HG03280 (cell line): ENCODE data around the gene NAP1L4.

ENCODE experiments used
- ATAC-seq: cut with Tn5 transposase; IDR thresholded peaks from one replicate; pipeline ENCODE4 v1.9.1; 2021; ENCODE audit warnings: mild to moderate bottlenecking, moderate library complexity; ENCODE audit not compliant: unreplicated experiment

NAP1L4 gene

GRCh38 chr11:2994336-2994730, 2.2 kb upstream of the NAP1L4 start:
- ATAC-seq = no peak

DNA sequence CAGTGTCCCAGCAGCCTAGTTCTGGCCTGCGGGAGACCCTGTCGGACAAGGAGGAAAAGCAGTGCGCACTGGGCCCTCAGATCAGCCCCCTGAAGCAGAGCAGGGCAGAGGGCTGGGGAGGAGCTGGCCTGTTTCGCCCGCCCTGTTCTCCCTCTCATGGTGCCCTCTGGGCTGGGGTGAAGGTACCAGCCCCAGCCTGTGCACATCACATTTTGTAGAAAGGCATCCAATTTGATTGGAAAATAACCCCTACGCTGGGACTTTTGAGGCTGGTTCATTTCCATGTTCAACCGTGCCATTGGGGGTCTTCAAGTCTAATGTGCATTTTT, 832 bp upstream of the NAP1L4 start:
- no peak for ATAC-seq

- peak; percentile 41 for ATAC-seq
These were observed 486 bp downstream of the NAP1L4 start for GRCh38 chr11:2991452-2992233.

DNA sequence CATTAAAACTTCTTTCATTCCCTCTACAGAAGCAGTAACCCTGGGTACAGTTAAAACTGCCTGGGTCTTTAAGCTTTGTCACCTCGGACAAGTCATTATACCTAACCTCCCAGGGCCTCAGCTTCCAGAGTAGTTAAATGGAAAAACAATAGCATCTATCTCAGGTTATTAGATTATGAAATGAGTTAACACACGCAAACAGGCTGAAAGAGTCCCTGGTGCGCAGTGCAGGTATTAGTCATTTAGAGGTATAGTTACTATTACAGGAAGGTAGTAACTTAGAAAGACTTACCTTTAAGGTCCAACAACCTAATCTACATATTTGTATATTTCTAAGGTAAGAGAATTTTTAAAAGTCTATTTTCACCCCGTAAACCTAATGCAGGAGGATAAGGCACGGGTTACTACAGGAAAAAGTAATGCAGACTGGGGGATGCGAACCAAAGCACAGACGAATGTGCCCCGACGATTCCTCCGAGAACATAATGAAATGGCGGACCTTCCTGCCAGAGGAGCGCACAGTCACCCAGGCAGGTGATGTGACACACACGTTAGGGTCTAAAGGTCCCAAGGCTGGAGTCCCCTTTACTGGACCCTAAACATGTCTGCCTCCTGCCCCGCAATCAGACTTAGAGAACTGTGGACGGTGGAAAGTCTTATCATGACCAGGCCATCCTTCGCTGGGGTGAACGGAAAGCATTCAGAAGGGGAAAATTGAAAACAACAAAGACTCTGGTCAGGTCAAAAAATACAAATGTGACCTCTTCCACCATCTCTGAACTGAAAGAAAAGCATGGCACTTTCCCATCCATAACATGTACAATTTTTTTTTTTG, 1.3 kb downstream of the NAP1L4 start:
- no peak for ATAC-seq

- no peak for ATAC-seq
These were observed 2.6 kb downstream of the NAP1L4 start for GRCh38 chr11:2989551-2989950.

DNA sequence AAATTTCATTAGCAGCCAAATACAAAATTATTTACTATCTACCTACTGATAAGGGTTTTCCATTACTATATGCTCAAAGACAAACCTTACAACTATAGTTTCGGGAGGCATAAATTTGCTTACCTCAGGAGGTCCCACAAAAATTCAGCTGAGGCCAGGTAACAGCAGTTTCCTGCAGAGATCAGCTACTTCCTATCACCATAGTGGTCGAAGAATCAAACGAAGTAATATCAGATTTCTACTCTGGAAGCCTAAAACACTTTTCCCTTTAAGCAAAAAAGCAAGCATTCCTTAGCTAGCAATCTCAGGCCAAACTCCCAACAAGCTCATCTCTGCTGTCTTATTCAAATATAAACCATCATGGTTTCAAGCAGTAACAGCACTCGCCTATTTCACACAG, 3.1 kb downstream of the NAP1L4 start:
- ATAC-seq = no peak

- ATAC-seq = no peak
These were observed 4.0 kb downstream of the NAP1L4 start for GRCh38 chr11:2987881-2988861.

DNA sequence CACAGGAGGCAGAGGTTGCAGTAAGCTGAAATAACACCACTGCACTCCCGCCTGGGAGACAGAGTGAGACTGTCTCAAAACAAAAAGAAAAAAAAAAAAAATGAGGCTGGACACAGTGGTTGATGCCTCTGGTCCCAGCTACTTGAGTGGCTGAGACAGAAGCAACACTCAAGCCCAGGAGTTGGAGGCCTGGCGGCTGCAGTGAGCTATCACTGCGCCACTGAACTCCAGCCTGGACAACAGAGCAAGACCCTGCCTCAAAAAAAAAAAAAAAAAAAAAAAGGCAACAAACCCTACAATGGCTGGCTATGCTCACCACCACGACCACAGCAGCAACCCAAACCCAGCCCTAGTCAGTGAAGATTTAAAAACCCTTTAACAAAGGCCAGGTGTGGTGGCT, 8.2 kb downstream of the NAP1L4 start:
- no peak for ATAC-seq

DNA sequence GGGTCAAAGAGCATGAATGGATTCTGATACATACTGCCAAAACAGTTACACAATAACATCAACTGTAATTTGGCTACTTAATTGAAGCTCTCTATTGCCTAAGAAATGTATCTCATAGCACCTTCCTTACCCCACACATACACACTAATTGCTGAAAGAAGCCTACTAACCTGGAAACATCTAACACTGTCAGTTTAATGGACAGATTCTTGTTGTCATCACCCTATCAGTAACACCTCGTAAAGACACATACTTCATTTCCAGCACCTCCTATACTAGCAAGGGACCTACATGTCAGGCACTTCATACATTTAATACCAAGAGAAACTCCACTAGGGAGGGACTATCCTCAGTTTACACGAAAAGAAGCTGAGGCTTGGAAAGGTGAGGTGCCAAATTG, 9.9 kb downstream of the NAP1L4 start:
- no peak for ATAC-seq

GRCh38 chr11:2981130-2981529, 11.0 kb downstream of the NAP1L4 start:
- ATAC-seq = no peak

- ATAC-seq = no peak
These were observed 11.8 kb downstream of the NAP1L4 start for GRCh38 chr11:2980168-2980840.

DNA sequence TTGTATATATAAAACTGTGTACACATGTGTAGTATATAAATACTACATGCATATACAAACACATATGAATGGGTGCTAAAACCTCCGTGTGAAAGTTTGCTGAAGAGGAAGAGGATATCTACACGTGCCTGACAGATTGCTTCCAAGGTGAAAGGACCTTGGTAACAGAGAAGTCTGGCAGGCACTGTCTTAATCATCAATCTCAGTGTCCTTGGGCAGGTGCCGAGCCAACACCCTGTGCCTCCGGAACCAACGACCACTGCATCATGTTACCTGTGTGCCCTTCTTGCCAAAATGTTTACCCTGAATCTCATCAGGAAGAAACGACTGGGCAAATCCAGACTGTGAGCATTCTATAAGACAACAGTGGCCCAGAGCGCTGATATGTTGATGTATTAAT, 15.0 kb downstream of the NAP1L4 start:
- ATAC-seq = no peak

DNA sequence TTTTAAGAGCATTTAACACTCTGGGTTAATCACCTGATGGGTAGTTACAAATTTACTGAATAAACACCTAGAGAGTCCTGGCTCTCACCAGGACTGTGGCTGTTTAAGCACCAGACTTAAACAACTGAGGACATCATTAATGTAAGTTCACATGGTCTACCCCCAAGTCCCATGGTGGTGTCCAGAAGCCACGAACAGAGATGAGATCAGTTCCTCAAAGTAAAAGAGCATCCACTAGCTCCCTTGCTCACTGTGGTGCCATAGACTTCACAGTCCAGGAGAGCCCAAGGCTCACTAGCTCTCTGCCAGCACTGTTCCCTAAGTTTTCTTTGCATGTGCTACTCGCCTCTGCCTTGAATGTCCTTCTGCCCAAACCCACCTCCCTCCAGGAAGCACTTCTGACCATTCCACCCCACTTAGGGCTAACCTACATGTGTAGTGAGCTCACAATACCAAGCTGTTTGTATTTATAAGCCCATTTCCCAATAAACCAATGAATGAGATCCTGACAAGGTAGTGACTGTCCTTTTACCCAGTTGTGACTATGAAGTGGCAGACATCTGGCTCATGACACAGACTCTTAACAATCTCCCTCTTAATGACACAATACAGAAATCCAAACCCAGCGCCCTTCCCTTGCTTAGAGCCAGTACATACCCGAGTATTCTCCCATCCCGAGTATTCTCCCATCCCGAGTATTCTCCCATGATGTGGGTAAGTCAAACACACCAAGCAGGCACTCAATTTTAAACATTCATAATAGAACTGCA, 15.7 kb downstream of the NAP1L4 start:
- no peak for ATAC-seq

DNA sequence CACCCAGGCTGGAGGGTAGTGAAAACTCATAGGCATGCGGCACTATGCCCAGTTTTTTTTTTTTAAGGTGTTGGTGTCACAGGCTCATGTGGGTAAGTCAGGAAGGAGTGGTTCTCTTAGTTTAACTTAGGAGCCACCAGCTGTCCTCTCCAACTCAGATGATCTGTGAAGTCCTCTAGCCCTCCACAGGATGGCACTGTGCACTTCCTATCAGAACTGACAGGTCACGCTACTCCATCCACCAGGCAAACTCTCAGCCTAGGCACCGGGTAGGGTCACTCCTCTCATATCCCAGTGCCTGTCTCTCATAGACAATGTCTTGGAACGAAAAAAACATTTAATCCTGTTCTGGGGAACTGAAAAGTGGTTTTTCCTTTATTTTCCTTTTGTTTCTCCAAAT, 16.5 kb downstream of the NAP1L4 start:
- no peak for ATAC-seq

GRCh38 chr11:2974272-2974671, 17.9 kb downstream of the NAP1L4 start:
- ATAC-seq = no peak

- ATAC-seq = no peak
These were observed 23.7 kb downstream of the NAP1L4 start for GRCh38 chr11:2968341-2968900.

- no peak for ATAC-seq
These were observed 27.3 kb downstream of the NAP1L4 start for GRCh38 chr11:2964782-2965181.

GRCh38 chr11:2963761-2964160, 28.4 kb downstream of the NAP1L4 start:
- ATAC-seq = no peak

DNA sequence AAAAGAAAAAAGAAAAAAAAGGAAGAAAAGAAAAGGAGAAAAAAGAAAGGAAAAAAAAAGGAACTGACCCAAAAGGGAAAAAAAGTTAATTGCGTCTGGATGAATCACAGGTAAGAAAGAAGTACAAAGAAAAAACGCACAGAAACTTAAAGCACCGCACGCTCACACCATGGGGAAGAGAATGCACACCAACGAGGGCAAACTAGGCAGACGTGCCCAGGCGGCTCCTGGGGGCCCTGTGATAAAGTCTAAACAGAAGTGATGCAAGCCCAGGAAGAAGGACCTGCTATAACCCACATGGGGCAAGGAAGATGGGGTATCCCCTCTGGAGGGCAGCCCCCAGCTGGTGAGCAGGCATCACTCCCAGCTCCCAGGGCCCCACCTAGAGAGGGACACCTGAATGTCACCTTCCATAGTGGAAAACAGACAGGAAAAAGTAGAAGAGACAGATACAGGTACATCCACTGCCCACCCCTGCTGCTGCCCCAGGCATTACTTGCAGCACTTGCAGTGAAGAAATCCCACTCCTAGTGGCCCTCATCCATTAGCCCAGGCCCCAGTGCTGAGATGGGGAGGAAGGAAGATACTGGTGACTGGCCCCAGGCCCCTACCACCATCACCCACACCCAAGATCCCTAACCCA, 28.9 kb downstream of the NAP1L4 start:
- ATAC-seq = no peak
